Measurements from ENCODE around the gene MYH6. TPM values are rescaled to one million over a fixed set of nuclear protein-coding genes. Genes with fewer than 3 reads are reported as not detected.

The MYH6 gene
- total RNA-seq, 1 experiment from 2014 or later = 0.07 TPM

GRCh38 chr14:23403908-23404307 lies 4.2 kb downstream of the MYH6 start:
- H4K20me1 ChIP-seq (ENCODE audit: control insufficient read depth, insufficient read depth, insufficient read length) = no peaks in the 10 kb centered on the region
- H2BK20ac ChIP-seq (ENCODE audit: low read depth, low read length, poor library complexity, severe bottlenecking) = no peak overlapping the region
- no peak overlapping the region for H3K4ac ChIP-seq (ENCODE audit: low read depth, low read length)
- H2BK120ac ChIP-seq (ENCODE audit: low read depth, low read length, poor library complexity, severe bottlenecking) = no peak overlapping the region
- no peak overlapping the region for H4K91ac ChIP-seq (ENCODE audit: insufficient read length, low read depth, low read length)
- no peak overlapping the region for H3K27ac ChIP-seq (ENCODE audit: insufficient read length, low read depth, low read length)
- H2BK15ac ChIP-seq (ENCODE audit: low read depth, low read length) = no peak overlapping the region
- H3K4me3 Mint-ChIP-seq = no peak overlapping the region
- DNase-seq = no peak
- no peak overlapping the region for H3T11ph ChIP-seq (ENCODE audit: low read length)
- H3K18ac ChIP-seq (ENCODE audit: insufficient read length, low read depth, low read length) = no peak overlapping the region
- H3K79me1 ChIP-seq (ENCODE audit: insufficient read depth, low read depth, low read length, poor library complexity, severe bottlenecking) = no peaks in the 10 kb centered on the region
- no peak overlapping the region for H2AK5ac ChIP-seq (ENCODE audit: insufficient read length, low read length)
- H3K23ac ChIP-seq (ENCODE audit: insufficient read length, low read depth, low read length) = no peak overlapping the region
- H2BK12ac ChIP-seq (ENCODE audit: insufficient read length, low read depth, low read length) = no peak overlapping the region
- H4K8ac ChIP-seq (replicated peaks; ENCODE audit: insufficient read length, low read depth, low read length) = no peak overlapping the region
- H3K4me1 Mint-ChIP-seq = peaks cover 11 to 20% of the 10 kb centered on the region in 2 experiments
- H3K9ac ChIP-seq (ENCODE audit: extremely low read depth, insufficient read length, low read length) = no peak overlapping the region
- peaks cover 60% of the 10 kb centered on the region for H3K27me3 Mint-ChIP-seq (ENCODE audit: low read depth)
- H3K9me3 ChIP-seq (ENCODE audit: control insufficient read depth, low read depth, low read length) = no peaks in the 10 kb centered on the region
- H3K23me2 ChIP-seq (ENCODE audit: insufficient read length, low read depth, low read length, poor library complexity, severe bottlenecking) = no peaks in the 10 kb centered on the region
- H3K79me2 ChIP-seq (ENCODE audit: insufficient read depth, low read length) = no peaks in the 10 kb centered on the region
- H3K27ac Mint-ChIP-seq = no peak overlapping the region
- H4K5ac ChIP-seq (ENCODE audit: insufficient read length, low read depth, low read length) = no peak overlapping the region
- no peak overlapping the region for H2BK5ac ChIP-seq (ENCODE audit: insufficient read length, low read length)
- no peak overlapping the region for H3K56ac ChIP-seq (ENCODE audit: insufficient read length, low read depth, low read length)
- no peaks in the 10 kb centered on the region for H3K36me3 Mint-ChIP-seq (ENCODE audit: insufficient read depth in 1 of 3, low read depth in 3 of 3)
- no peak for TF ChIP-seq CTCF (conservative IDR thresholded peaks at IDR 0.05)
- no peaks in the 10 kb centered on the region for H3K27me3 ChIP-seq (ENCODE audit: insufficient read depth, low read length)
- H2AFZ ChIP-seq (ENCODE audit: low read length) = no peak overlapping the region
- WGBS (ENCODE audit: extremely low coverage, insufficient read length, low lambda C conversion rate) = no CpG with 5 or more reads among the region's 4 CpGs
- no peaks in the 10 kb centered on the region for H3K4me1 ChIP-seq (ENCODE audit: insufficient read depth, low read length)
- no peak overlapping the region for H3K4me2 ChIP-seq (ENCODE audit: insufficient read depth, insufficient read length, low read length)
- no peaks in the 10 kb centered on the region for H3K9me3 Mint-ChIP-seq
- H3K14ac ChIP-seq (ENCODE audit: insufficient read depth, low read length) = no peak overlapping the region
